ENCODE data around the gene TMPRSS13. TPM values are rescaled to one million over a fixed set of nuclear protein-coding genes. Genes with fewer than 3 reads are reported as not detected.
"Not testable (repeated sequence)": the region's sequence is repeated elsewhere in the genome, so short reads cannot be mapped to it uniquely, and the experiment has no call there.

The TMPRSS13 gene
- total RNA-seq, 1 experiment from 2014 or later, result 53.1 TPM

GRCh38 chr11:117950301-117950700, 21.1 kb upstream of the TMPRSS13 start:
- intact Hi-C loops (cut with micrococcal nuclease; ENCODE audit: unreplicated experiment), result loop anchor here (1.0 kb wide), 1 partner anchor 103 kb away; no protein-coding TSS in a partner anchor
- peaks cover 4% of the 10 kb centered on the region for H3K4me1 ChIP-seq
- BruUV-seq (replicated peaks), result no TSS peak
- Mint-ChIP-seq H3K27ac (ENCODE audit: unreplicated experiment) (no peak overlapping the region), H3K4me3 (ENCODE audit: unreplicated experiment) (no peak overlapping the region), H3K27me3 (ENCODE audit: insufficient read depth, unreplicated experiment) (peaks cover 3% of the 10 kb centered on the region), H3K4me1 (ENCODE audit: low read depth, unreplicated experiment) (peaks cover 17% of the 10 kb centered on the region), H3K9me3 (ENCODE audit: unreplicated experiment) (no peaks in the 10 kb centered on the region), H3K36me3 (ENCODE audit: insufficient read depth, unreplicated experiment) (no peaks in the 10 kb centered on the region)
- no peaks in the 10 kb centered on the region for H3K9me3 ChIP-seq
- DNase-seq, result peak in 1 of 2 experiments; percentile 62
- H3K36me3 ChIP-seq (ENCODE audit: control insufficient read depth, insufficient read depth, low read length), result no peaks in the 10 kb centered on the region
- ChIA-PET POLR2A (no interaction called here), CTCF (interaction anchor here (0.6 to 3.7 kb wide), 13 partner anchors 10 to 143 kb away, joined by 3 to 36 read pairs (median 4); partner anchors contain the start of gene FXYD2)
- H3K27me3 ChIP-seq (replicated peaks; ENCODE audit: control insufficient read depth, insufficient read depth, low read length), result no peaks in the 10 kb centered on the region
- no peak overlapping the region for H3K4me3 ChIP-seq (ENCODE audit: low read depth, low read length)
- TF ChIP-seq CTCF (IDR thresholded peaks at IDR 0.05; ENCODE audit: insufficient read depth in 1 of 2, low read depth in 1 of 2, low read length in 1 of 2, severe bottlenecking in 1 of 2, unreplicated experiment in 1 of 2), result peak; percentile 61 to 67

GRCh38 chr11:117949062-117949461, 19.9 kb upstream of the TMPRSS13 start:
- Mint-ChIP-seq H3K9me3 (ENCODE audit: unreplicated experiment) (no peaks in the 10 kb centered on the region), H3K36me3 (ENCODE audit: insufficient read depth, unreplicated experiment) (no peaks in the 10 kb centered on the region), H3K27me3 (ENCODE audit: insufficient read depth, unreplicated experiment) (peaks cover 3% of the 10 kb centered on the region), H3K27ac (ENCODE audit: unreplicated experiment) (no peak overlapping the region), H3K4me1 (ENCODE audit: low read depth, unreplicated experiment) (peaks cover 17% of the 10 kb centered on the region), H3K4me3 (ENCODE audit: unreplicated experiment) (no peak overlapping the region)
- Histone ChIP-seq H3K36me3 (ENCODE audit: control insufficient read depth, insufficient read depth, low read length) (no peaks in the 10 kb centered on the region), H3K4me1 (peaks cover 4% of the 10 kb centered on the region), H3K9me3 (peaks cover under 1% of the 10 kb centered on the region; the same call in 1 of the 2 replicates), H3K27me3 (replicated peaks; ENCODE audit: control insufficient read depth, insufficient read depth, low read length) (no peaks in the 10 kb centered on the region), H3K4me3 (ENCODE audit: low read depth, low read length) (no peak overlapping the region)
- TF ChIP-seq CTCF (IDR thresholded peaks at IDR 0.05; ENCODE audit: insufficient read depth in 1 of 2, low read depth in 1 of 2, low read length in 1 of 2, severe bottlenecking in 1 of 2, unreplicated experiment in 1 of 2), result no peak
- no peak for DNase-seq
- ChIA-PET CTCF (interaction anchor here (0.5 to 3.7 kb wide), 4 partner anchors 73 to 131 kb away, joined by 3 to 36 read pairs (median 4); partner anchors contain the start of gene FXYD6), POLR2A (no interaction called here)
- BruUV-seq (replicated peaks), result no TSS peak
- intact Hi-C loops (cut with micrococcal nuclease; ENCODE audit: unreplicated experiment), result no loop called here

- H3K4me1 ChIP-seq; DNase-seq; BruUV-seq (replicated peaks); H3K36me3 ChIP-seq (ENCODE audit: control insufficient read depth, insufficient read depth, low read length); H3K9me3 Mint-ChIP-seq (ENCODE audit: unreplicated experiment); H3K4me3 Mint-ChIP-seq (ENCODE audit: unreplicated experiment); H3K9me3 ChIP-seq; intact Hi-C loops (cut with micrococcal nuclease; ENCODE audit: unreplicated experiment); H3K27me3 Mint-ChIP-seq (ENCODE audit: insufficient read depth, unreplicated experiment); H3K27ac Mint-ChIP-seq (ENCODE audit: unreplicated experiment); POLR2A ChIA-PET; H3K27me3 ChIP-seq (replicated peaks; ENCODE audit: control insufficient read depth, insufficient read depth, low read length); H3K36me3 Mint-ChIP-seq (ENCODE audit: insufficient read depth, unreplicated experiment); H3K4me3 ChIP-seq (ENCODE audit: low read depth, low read length): not testable (repeated sequence)
- CTCF ChIA-PET, result interaction anchor here (1.4 to 4.6 kb wide), 5 partner anchors 40 to 141 kb away, joined by 4 to 165 read pairs (median 36); no protein-coding TSS in a partner anchor
- peaks cover 17% of the 10 kb centered on the region for H3K4me1 Mint-ChIP-seq (ENCODE audit: low read depth, unreplicated experiment)
These were observed 19.3 kb upstream of the TMPRSS13 start for GRCh38 chr11:117948466-117948865.

- CTCF ChIA-PET, result interaction anchor here (1.2 to 4.6 kb wide), 18 partner anchors 14 to 522 kb away, joined by 4 to 165 read pairs (median 23); partner anchors contain the start of genes FXYD2, FXYD6 and TMPRSS13
- peaks cover 12% of the 10 kb centered on the region for H3K9me3 ChIP-seq
- H3K9me3 Mint-ChIP-seq (ENCODE audit: unreplicated experiment); H3K36me3 Mint-ChIP-seq (ENCODE audit: insufficient read depth, unreplicated experiment); H3K4me1 ChIP-seq; H3K36me3 ChIP-seq (ENCODE audit: control insufficient read depth, insufficient read depth, low read length); H3K27me3 Mint-ChIP-seq (ENCODE audit: insufficient read depth, unreplicated experiment); H3K4me3 Mint-ChIP-seq (ENCODE audit: unreplicated experiment); H3K27ac Mint-ChIP-seq (ENCODE audit: unreplicated experiment); POLR2A ChIA-PET; DNase-seq; BruUV-seq (replicated peaks); H3K27me3 ChIP-seq (replicated peaks; ENCODE audit: control insufficient read depth, insufficient read depth, low read length); H3K4me3 ChIP-seq (ENCODE audit: low read depth, low read length): not testable (repeated sequence)
- H3K4me1 Mint-ChIP-seq (ENCODE audit: low read depth, unreplicated experiment), result peaks cover 17% of the 10 kb centered on the region
- intact Hi-C loops (cut with micrococcal nuclease; ENCODE audit: unreplicated experiment), result loop anchor here (1.0 kb wide), 6 partner anchors 18 to 140 kb away; partner anchors contain the start of gene TMPRSS13
These were observed 18.5 kb upstream of the TMPRSS13 start for GRCh38 chr11:117947751-117948150.

All from Caco-2 (cell line).